Fibroblast of villous mesenchyme (primary cell): ENCODE measurements around the gene MMP19. TPM values are rescaled to one million over a fixed set of nuclear protein-coding genes. Genes with fewer than 3 reads are reported as not detected.
"Not testable (repeated sequence)": the region's sequence is repeated elsewhere in the genome, so short reads cannot be mapped to it uniquely, and the experiment has no call there.

Experiments used
- DNase-seq: peaks from one replicate; pipeline ENCODE4 v3.0.0-alpha.2; 2010; ENCODE audit warnings: low read depth
- H3K4me3 ChIP-seq: 2 replicates; pipeline ENCODE4 v1.5.1; 2011; ENCODE audit warnings: low read depth, mild to moderate bottlenecking, low read length
- CTCF ChIP-seq: IDR thresholded peaks from 2 replicates; pipeline ENCODE4 v1.5.1; 2012; ENCODE audit warnings: low read depth, mild to moderate bottlenecking, low read length; ENCODE audit not compliant: insufficient read depth
- total RNA-seq: library from RNA; depleted of rRNA; stranded (reverse); fragments of >200 nt; gene quantifications from 2 replicates; pipeline ENCODE4 v1.2.3, GENCODE V29; 2012

The MMP19 gene
- total RNA-seq, 1 donor: 9.1 TPM

- no peak overlapping the region for H3K4me3 ChIP-seq
- TF ChIP-seq CTCF: no peak
- DNase-seq: no peak
These were observed 22.6 kb upstream of the MMP19 start for GRCh38 chr12:55865327-55865726.

GRCh38 chr12:55862931-55863330 is 20.2 kb upstream of the MMP19 start:
- DNase-seq, H3K4me3 ChIP-seq: not testable (repeated sequence)

GRCh38 chr12:55862286-55862685 is 19.6 kb upstream of the MMP19 start:
- no peak for DNase-seq
- no peak for TF ChIP-seq CTCF
- H3K4me3 ChIP-seq: no peak overlapping the region

GRCh38 chr12:55861871-55862270 is 19.1 kb upstream of the MMP19 start:
- no peak for DNase-seq
- H3K4me3 ChIP-seq: no peak overlapping the region
- TF ChIP-seq CTCF: no peak

- H3K4me3 ChIP-seq: no peak overlapping the region
- TF ChIP-seq CTCF: no peak
- DNase-seq: no peak
These were observed 18.7 kb upstream of the MMP19 start for GRCh38 chr12:55861396-55861795.

- TF ChIP-seq CTCF: no peak
- DNase-seq: no peak
- no peak overlapping the region for H3K4me3 ChIP-seq
These were observed 10.0 kb upstream of the MMP19 start for GRCh38 chr12:55852740-55853139.

GRCh38 chr12:55850893-55851292 is 8.2 kb upstream of the MMP19 start:
- no peak for TF ChIP-seq CTCF
- H3K4me3 ChIP-seq: no peak overlapping the region
- peak; percentile 33 for DNase-seq
